ENCODE data around the gene BTBD10. TPM values are rescaled to one million over a fixed set of nuclear protein-coding genes. Genes with fewer than 3 reads are reported as not detected.

Gene BTBD10
- total RNA-seq, 1 experiment from 2014 or later = 30.2 TPM

GRCh38 chr11:13433437-13433836, 29.6 kb downstream of the BTBD10 start:
- CTCF ChIA-PET = no interaction called here
- BruUV-seq (replicated peaks) = no TSS peak

DNA sequence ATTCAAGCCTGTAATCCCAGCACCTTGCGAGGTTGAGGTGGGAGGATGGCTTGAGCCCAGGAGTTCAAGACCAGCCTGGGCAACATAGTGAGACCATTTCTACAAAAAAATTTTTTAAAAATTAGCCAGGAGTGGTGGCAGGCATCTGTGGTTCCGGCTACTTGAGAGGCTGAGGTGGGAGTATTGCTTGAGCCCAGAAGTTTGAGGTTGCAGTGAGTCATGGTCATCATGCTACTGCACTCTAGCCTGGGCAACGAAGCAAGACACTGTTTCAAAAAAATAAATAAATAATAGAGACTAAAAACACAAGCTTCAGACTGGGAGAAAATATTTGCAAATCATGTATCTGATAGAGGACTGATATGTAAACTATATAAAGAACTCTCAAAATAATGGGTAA, 33.2 kb downstream of the BTBD10 start:
- ChIA-PET POLR2A (ENCODE audit: unreplicated experiment) (interaction anchor here (0.9 kb wide), 1 partner anchor 40 kb away, joined by 5 read pairs; no protein-coding TSS in a partner anchor), CTCF (no interaction called here)
- no peak overlapping the region for H2AFZ ChIP-seq (ENCODE audit: low read length)
- H3K79me2 ChIP-seq (ENCODE audit: low read length) = peaks cover 31% of the 10 kb centered on the region
- H3K4me2 ChIP-seq (ENCODE audit: low read length) = no peak overlapping the region
- no peaks in the 10 kb centered on the region for H3K27me3 ChIP-seq (ENCODE audit: low read length)
- no peak overlapping the region for H3K9ac ChIP-seq (ENCODE audit: low read length)
- H3K27ac ChIP-seq (ENCODE audit: low read length) = no peak overlapping the region
- intact Hi-C loops (cut with micrococcal nuclease) = no loop called here
- DNase-seq (no peak), ATAC-seq (no peak)
- H3K36me3 ChIP-seq (ENCODE audit: low read depth, low read length) = peaks cover 3% of the 10 kb centered on the region; the same call in 1 of the 2 replicates
- H3K9me3 ChIP-seq (ENCODE audit: low read length) = no peaks in the 10 kb centered on the region
- no peaks in the 10 kb centered on the region for H4K20me1 ChIP-seq (ENCODE audit: low read length)
- no peaks in the 10 kb centered on the region for H3F3A ChIP-seq (ENCODE audit: low read length, unreplicated experiment)
- H3K9me2 ChIP-seq (replicated peaks; ENCODE audit: low read length) = no peaks in the 10 kb centered on the region
- no TSS peak for BruUV-seq (replicated peaks)
- H3K4me3 ChIP-seq (ENCODE audit: low read length) = no peak overlapping the region
- TF ChIP-seq EZH2 (IDR thresholded peaks at IDR 0.05; ENCODE audit: low read length, unreplicated experiment) = no peak
- TF ChIP-seq EZH2phosphoT487 (IDR thresholded peaks at IDR 0.05; ENCODE audit: borderline replicate concordance, low read length) = no peak
- no peak for TF ChIP-seq CTCF (conservative IDR thresholded peaks at IDR 0.05; ENCODE audit: low read depth, low read length)
- no peaks in the 10 kb centered on the region for H3K4me1 ChIP-seq (ENCODE audit: insufficient read depth, low read length)

More at GRCh38 chr11:13433437-13433836, 29.6 kb downstream of the BTBD10 start:
- Histone ChIP-seq H3K27me3 (ENCODE audit: low read length) (no peaks in the 10 kb centered on the region), H3F3A (ENCODE audit: low read length, unreplicated experiment) (no peaks in the 10 kb centered on the region), H3K79me2 (ENCODE audit: low read length) (peaks cover 12% of the 10 kb centered on the region; the same call in 1 of the 2 replicates), H3K4me1 (ENCODE audit: insufficient read depth, low read length) (no peaks in the 10 kb centered on the region), H4K20me1 (ENCODE audit: low read length) (no peaks in the 10 kb centered on the region), H2AFZ (ENCODE audit: low read length) (no peak overlapping the region), H3K27ac (ENCODE audit: low read length) (no peak overlapping the region), H3K4me3 (ENCODE audit: low read length) (no peak overlapping the region), H3K4me2 (ENCODE audit: low read length) (no peak overlapping the region), H3K9me2 (replicated peaks; ENCODE audit: low read length) (no peaks in the 10 kb centered on the region), H3K9ac (ENCODE audit: low read length) (no peak overlapping the region), H3K36me3 (ENCODE audit: low read depth, low read length) (no peaks in the 10 kb centered on the region), H3K9me3 (ENCODE audit: low read length) (no peaks in the 10 kb centered on the region)
- intact Hi-C loops (cut with micrococcal nuclease) = no loop called here
- ATAC-seq = no peak
- POLR2A ChIA-PET (ENCODE audit: unreplicated experiment) = no interaction called here
- DNase-seq = no peak
- TF ChIP-seq CTCF (conservative IDR thresholded peaks at IDR 0.05; ENCODE audit: low read depth, low read length) (no peak), EZH2phosphoT487 (IDR thresholded peaks at IDR 0.05; ENCODE audit: borderline replicate concordance, low read length) (no peak), EZH2 (IDR thresholded peaks at IDR 0.05; ENCODE audit: low read length, unreplicated experiment) (no peak)

- ATAC-seq (no peak), DNase-seq (no peak)
- Histone ChIP-seq H3K36me3 (ENCODE audit: low read depth, low read length) (peaks cover 3% of the 10 kb centered on the region; the same call in 1 of the 2 replicates), H3K27ac (ENCODE audit: low read length) (no peak overlapping the region), H2AFZ (ENCODE audit: low read length) (no peak overlapping the region), H3K9me2 (replicated peaks; ENCODE audit: low read length) (no peaks in the 10 kb centered on the region), H3K4me2 (ENCODE audit: low read length) (no peak overlapping the region), H3F3A (ENCODE audit: low read length, unreplicated experiment) (no peaks in the 10 kb centered on the region), H3K79me2 (ENCODE audit: low read length) (peaks cover 36% of the 10 kb centered on the region), H3K4me1 (ENCODE audit: insufficient read depth, low read length) (peaks cover 3% of the 10 kb centered on the region), H3K27me3 (ENCODE audit: low read length) (no peaks in the 10 kb centered on the region), H4K20me1 (ENCODE audit: low read length) (no peaks in the 10 kb centered on the region), H3K4me3 (ENCODE audit: low read length) (no peak overlapping the region), H3K9ac (ENCODE audit: low read length) (no peak overlapping the region), H3K9me3 (ENCODE audit: low read length) (no peaks in the 10 kb centered on the region)
- intact Hi-C loops (cut with micrococcal nuclease) = no loop called here
- TF ChIP-seq EZH2 (IDR thresholded peaks at IDR 0.05; ENCODE audit: low read length, unreplicated experiment) = no peak
- no peak for TF ChIP-seq CTCF (conservative IDR thresholded peaks at IDR 0.05; ENCODE audit: low read depth, low read length)
- TF ChIP-seq EZH2phosphoT487 (IDR thresholded peaks at IDR 0.05; ENCODE audit: borderline replicate concordance, low read length) = no peak
- BruUV-seq (replicated peaks) = no TSS peak
- ChIA-PET POLR2A (ENCODE audit: unreplicated experiment) (no interaction called here), CTCF (no interaction called here)
Observed at GRCh38 chr11:13429288-13429687, 33.7 kb downstream of the BTBD10 start.

All from PC-3 (cell line).